ENCODE data around the gene MCCC1. TPM values are rescaled to one million over a fixed set of nuclear protein-coding genes. Genes with fewer than 3 reads are reported as not detected.
"Not testable (repeated sequence)": the region's sequence is repeated elsewhere in the genome, so short reads cannot be mapped to it uniquely, and the experiment has no call there.

Gene MCCC1
- total RNA-seq, 4 donors from 2014 or later = 20.5 to 40.3 (median 35.0) TPM

- no peak for DNase-seq
- TF ChIP-seq POLR2A (IDR thresholded peaks at IDR 0.05) = no peak
- TF ChIP-seq, protein P1, sequence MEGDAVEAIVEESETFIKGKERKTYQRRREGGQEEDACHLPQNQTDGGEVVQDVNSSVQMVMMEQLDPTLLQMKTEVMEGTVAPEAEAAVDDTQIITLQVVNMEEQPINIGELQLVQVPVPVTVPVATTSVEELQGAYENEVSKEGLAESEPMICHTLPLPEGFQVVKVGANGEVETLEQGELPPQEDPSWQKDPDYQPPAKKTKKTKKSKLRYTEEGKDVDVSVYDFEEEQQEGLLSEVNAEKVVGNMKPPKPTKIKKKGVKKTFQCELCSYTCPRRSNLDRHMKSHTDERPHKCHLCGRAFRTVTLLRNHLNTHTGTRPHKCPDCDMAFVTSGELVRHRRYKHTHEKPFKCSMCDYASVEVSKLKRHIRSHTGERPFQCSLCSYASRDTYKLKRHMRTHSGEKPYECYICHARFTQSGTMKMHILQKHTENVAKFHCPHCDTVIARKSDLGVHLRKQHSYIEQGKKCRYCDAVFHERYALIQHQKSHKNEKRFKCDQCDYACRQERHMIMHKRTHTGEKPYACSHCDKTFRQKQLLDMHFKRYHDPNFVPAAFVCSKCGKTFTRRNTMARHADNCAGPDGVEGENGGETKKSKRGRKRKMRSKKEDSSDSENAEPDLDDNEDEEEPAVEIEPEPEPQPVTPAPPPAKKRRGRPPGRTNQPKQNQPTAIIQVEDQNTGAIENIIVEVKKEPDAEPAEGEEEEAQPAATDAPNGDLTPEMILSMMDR (IDR thresholded peaks at IDR 0.05) = no peak
- Histone ChIP-seq H3K27me3 (no peaks in the 10 kb centered on the region), H3K4me1 (no peaks in the 10 kb centered on the region), H3K9me3 (no peaks in the 10 kb centered on the region), H3K27ac (no peak overlapping the region), H3K4me3 (no peak overlapping the region), H3K36me3 (no peaks in the 10 kb centered on the region)
- intact Hi-C loops (cut with DNase I; ENCODE audit: low total_unique reads) = no loop called here
Observed at GRCh38 chr3:183006396-183007002, 92.8 kb downstream of the MCCC1 start.

DNA sequence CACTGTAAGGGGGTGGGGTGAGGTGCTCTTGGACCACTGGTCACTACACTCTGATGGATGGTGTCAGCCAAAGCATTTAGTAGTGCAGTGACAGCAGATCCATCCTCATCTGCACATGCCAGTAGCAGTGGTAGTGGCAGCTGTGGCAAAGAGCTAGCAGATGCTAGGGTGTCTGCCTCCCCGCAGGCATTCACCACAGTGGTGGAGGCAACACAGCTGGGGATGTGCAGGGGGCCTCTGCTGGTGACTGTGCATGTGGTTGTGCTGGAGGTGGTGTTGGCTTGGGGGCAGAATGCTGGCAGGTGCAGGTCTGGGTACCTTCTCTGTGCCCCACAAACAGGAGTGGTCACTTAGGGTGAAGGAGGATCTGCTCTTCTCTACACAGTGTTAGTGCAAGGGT, 99.5 kb downstream of the MCCC1 start:
- Histone ChIP-seq H3K9me3 (no peaks in the 10 kb centered on the region), H3K4me1 (no peaks in the 10 kb centered on the region), H3K36me3 (no peaks in the 10 kb centered on the region), H3K27ac (no peak overlapping the region), H3K4me3 (no peak overlapping the region), H3K27me3 (no peaks in the 10 kb centered on the region)
- intact Hi-C loops (cut with DNase I; ENCODE audit: low total_unique reads) = no loop called here
- no peak for DNase-seq
- TF ChIP-seq, protein P1 (IDR thresholded peaks at IDR 0.05) = no peak
- no peak for TF ChIP-seq POLR2A (IDR thresholded peaks at IDR 0.05)

- intact Hi-C loops (cut with DNase I; ENCODE audit: low total_unique reads); H3K9me3 ChIP-seq; DNase-seq; H3K36me3 ChIP-seq; H3K4me3 ChIP-seq; H3K4me1 ChIP-seq; H3K27me3 ChIP-seq; H3K27ac ChIP-seq: not testable (repeated sequence)
Observed at GRCh38 chr3:182993486-182994201, 105.7 kb downstream of the MCCC1 start.

DNA sequence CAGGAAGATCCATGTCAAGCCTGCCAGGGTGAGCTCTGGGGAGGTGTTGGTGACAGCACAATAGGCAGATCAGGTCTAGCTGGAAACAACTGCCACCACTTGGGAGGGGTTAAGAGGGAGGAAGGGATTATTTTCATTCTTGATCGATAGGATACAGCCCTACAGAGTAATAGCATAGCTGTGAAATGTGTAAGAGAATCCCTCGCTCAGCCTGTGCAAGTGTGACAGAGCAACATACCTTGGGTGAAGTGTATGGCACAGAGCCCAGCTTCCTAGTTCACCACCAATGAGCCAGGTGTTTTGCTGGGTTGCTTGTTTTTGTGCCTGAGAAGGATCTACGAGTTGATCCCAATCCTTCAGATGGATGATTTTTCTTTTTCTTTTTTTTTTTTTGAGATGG, 109.7 kb downstream of the MCCC1 start:
- no peak overlapping the region for H3K4me3 ChIP-seq
- no peak overlapping the region for H3K27ac ChIP-seq
- H3K27me3 ChIP-seq = no peaks in the 10 kb centered on the region
- no peaks in the 10 kb centered on the region for H3K9me3 ChIP-seq
- intact Hi-C loops (cut with DNase I; ENCODE audit: low total_unique reads) = no loop called here
- no peaks in the 10 kb centered on the region for H3K36me3 ChIP-seq
- no peak for TF ChIP-seq POLR2A (IDR thresholded peaks at IDR 0.05)
- TF ChIP-seq, protein P1 (IDR thresholded peaks at IDR 0.05) = no peak
- no peaks in the 10 kb centered on the region for H3K4me1 ChIP-seq
- no peak for DNase-seq

GRCh38 chr3:182986021-182986420, 113.3 kb downstream of the MCCC1 start:
- TF ChIP-seq POLR2A (IDR thresholded peaks at IDR 0.05) = no peak
- TF ChIP-seq, protein P1 (IDR thresholded peaks at IDR 0.05) = no peak
- Histone ChIP-seq H3K4me3 (no peak overlapping the region), H3K27ac (no peak overlapping the region), H3K36me3 (no peaks in the 10 kb centered on the region), H3K27me3 (no peaks in the 10 kb centered on the region), H3K4me1 (no peaks in the 10 kb centered on the region), H3K9me3 (no peaks in the 10 kb centered on the region)
- DNase-seq = no peak
- intact Hi-C loops (cut with DNase I; ENCODE audit: low total_unique reads) = no loop called here
